MCF 10A (cell line): Measurements from ENCODE around the gene GUCY2D. TPM values are rescaled to one million over a fixed set of nuclear protein-coding genes. Genes with fewer than 3 reads are reported as not detected.

Source experiments
- BruUV-seq: library from RNA; stranded (reverse); fragments of 400-500 nt; replicated peaks from 2 replicates; lab custom pipeline; 2021; lab: Mats Ljungman, UMichigan
- CTCF ChIA-PET: fragments of 300-600 bp; sonication (Branson Sonifier 250); formaldehyde crosslinking; extraction: SDS; loops from one replicate; lab custom pipeline; 2021; ENCODE audit warnings: antibody characterized with exemption, inconsistent platforms; lab: Yijun Ruan, JAX
- POLR2A ChIA-PET: fragments of 300-600, 350-650 bp; sonication (Branson Sonifier 250); formaldehyde crosslinking; extraction: SDS; loops from one replicate; lab custom pipeline; 2020; ENCODE audit warnings: antibody characterized with exemption, inconsistent platforms; lab: Yijun Ruan, JAX
- DNase-seq: peaks from one replicate; pipeline ENCODE4 v3.0.0-alpha.2; 2018; ENCODE audit not compliant: unreplicated experiment
- H3K27ac Mint-ChIP-seq: one replicate; pipeline ENCODE4 v1.8.0; 2022; ENCODE audit warnings: mild to moderate bottlenecking, low read depth, mixed read lengths; ENCODE audit not compliant: unreplicated experiment
- H3K27me3 Mint-ChIP-seq: one replicate; pipeline ENCODE4 v1.8.0; 2022; ENCODE audit warnings: mixed read lengths; ENCODE audit not compliant: insufficient read depth, unreplicated experiment
- H3K36me3 Mint-ChIP-seq: one replicate; pipeline ENCODE4 v1.8.0; 2022; ENCODE audit warnings: mild to moderate bottlenecking, moderate library complexity, mixed read lengths; ENCODE audit not compliant: insufficient read depth, unreplicated experiment
- H3K4me1 Mint-ChIP-seq: one replicate; pipeline ENCODE4 v1.8.0; 2022; ENCODE audit warnings: mixed read lengths; ENCODE audit not compliant: insufficient read depth, unreplicated experiment
- H3K4me3 Mint-ChIP-seq: one replicate; pipeline ENCODE4 v1.8.0; 2022; ENCODE audit warnings: mild to moderate bottlenecking, moderate library complexity, mixed read lengths; ENCODE audit not compliant: unreplicated experiment
- H3K9me3 Mint-ChIP-seq: one replicate; pipeline ENCODE4 v1.8.0; 2022; ENCODE audit warnings: mixed read lengths; ENCODE audit not compliant: unreplicated experiment
- CTCF ChIP-seq: fragments of 200-600 bp; IDR thresholded peaks from one replicate; pipeline ENCODE4 v1.8.0; 2022; ENCODE audit warnings: antibody characterized with exemption, mild to moderate bottlenecking; ENCODE audit not compliant: unreplicated experiment
- intact Hi-C: fragments of 100-400 bp; cut with micrococcal nuclease; formaldehyde crosslinking; loops from 2 replicates; pipeline ENCODE4 v1.14.1; 2022
- total RNA-seq: library from RNA; stranded (reverse); gene quantifications from 2 replicates; pipeline ENCODE4 v1.2.3, GENCODE V29; 2022

Gene GUCY2D
- total RNA-seq, 1 experiment from 2014 or later, result not detected

- intact Hi-C loops, result no loop called here
- no peak for TF ChIP-seq CTCF
- H3K9me3 Mint-ChIP-seq, result no peaks in the 10 kb centered on the region
- POLR2A ChIA-PET, result interaction anchor here (1.0 kb wide), 1 partner anchor 10 kb away, joined by 3 read pairs; no protein-coding TSS in a partner anchor
- peaks cover 21% of the 10 kb centered on the region for H3K36me3 Mint-ChIP-seq
- CTCF ChIA-PET, result interaction anchor here (0.6 to 0.9 kb wide), 3 partner anchors 13 to 135 kb away, joined by 3 read pairs; no protein-coding TSS in a partner anchor
- H3K27ac Mint-ChIP-seq, result no peak overlapping the region
- H3K27me3 Mint-ChIP-seq, result no peaks in the 10 kb centered on the region
- H3K4me3 Mint-ChIP-seq, result no peak overlapping the region
- no TSS peak for BruUV-seq
- DNase-seq, result no peak
- H3K4me1 Mint-ChIP-seq, result no peaks in the 10 kb centered on the region
These were observed 45.3 kb downstream of the GUCY2D start for GRCh38 chr17:8047769-8048110.

- no peak for TF ChIP-seq CTCF
- peaks cover 16% of the 10 kb centered on the region for H3K36me3 Mint-ChIP-seq
- intact Hi-C loops, result no loop called here
- H3K27ac Mint-ChIP-seq, result no peak overlapping the region
- no peak overlapping the region for H3K4me3 Mint-ChIP-seq
- H3K9me3 Mint-ChIP-seq, result no peaks in the 10 kb centered on the region
- BruUV-seq, result no TSS peak
- DNase-seq, result no peak
- no peaks in the 10 kb centered on the region for H3K4me1 Mint-ChIP-seq
- ChIA-PET POLR2A (no interaction called here), CTCF (interaction anchor here (0.7 kb wide), 1 partner anchor 135 kb away, joined by 3 read pairs; no protein-coding TSS in a partner anchor)
- no peaks in the 10 kb centered on the region for H3K27me3 Mint-ChIP-seq
These were observed 45.8 kb downstream of the GUCY2D start for GRCh38 chr17:8048236-8048635.

- ChIA-PET CTCF (no interaction called here), POLR2A (interaction anchor here (0.8 kb wide), 1 partner anchor 31 kb away, joined by 4 read pairs; no protein-coding TSS in a partner anchor)
- Mint-ChIP-seq H3K27ac (no peak overlapping the region), H3K4me3 (no peak overlapping the region), H3K9me3 (no peaks in the 10 kb centered on the region), H3K36me3 (peaks cover 13% of the 10 kb centered on the region), H3K27me3 (no peaks in the 10 kb centered on the region), H3K4me1 (no peaks in the 10 kb centered on the region)
- DNase-seq, result no peak
- intact Hi-C loops, result no loop called here
- TSS peak; percentile 82 for BruUV-seq
- TF ChIP-seq CTCF, result no peak
These were observed 46.3 kb downstream of the GUCY2D start for GRCh38 chr17:8048736-8049135.

- Mint-ChIP-seq H3K27ac (no peak overlapping the region), H3K9me3 (no peaks in the 10 kb centered on the region), H3K4me3 (no peak overlapping the region), H3K36me3 (no peaks in the 10 kb centered on the region), H3K4me1 (peaks cover 19% of the 10 kb centered on the region), H3K27me3 (no peaks in the 10 kb centered on the region)
- no peak for TF ChIP-seq CTCF
- POLR2A ChIA-PET, result interaction anchor here (0.6 to 1.2 kb wide), 3 partner anchors 47 to 107 kb away, joined by 3 read pairs; no protein-coding TSS in a partner anchor
- intact Hi-C loops, result no loop called here
- no TSS peak for BruUV-seq
- CTCF ChIA-PET, result interaction anchor here (0.6 to 2.5 kb wide), 4 partner anchors 10 to 62 kb away, joined by 4 to 7 read pairs (median 5); no protein-coding TSS in a partner anchor
- DNase-seq, result no peak
These were observed 49.4 kb downstream of the GUCY2D start for GRCh38 chr17:8051831-8052230.
